ENCODE measurements around the gene ATXN7.

ATXN7 gene

GRCh38 chr3:63990733-63991132 lies 127.1 kb downstream of the ATXN7 start:
- DNase-seq: no peak

- DNase-seq: no peak
Observed at GRCh38 chr3:63991666-63992065, 128.0 kb downstream of the ATXN7 start.

DNA sequence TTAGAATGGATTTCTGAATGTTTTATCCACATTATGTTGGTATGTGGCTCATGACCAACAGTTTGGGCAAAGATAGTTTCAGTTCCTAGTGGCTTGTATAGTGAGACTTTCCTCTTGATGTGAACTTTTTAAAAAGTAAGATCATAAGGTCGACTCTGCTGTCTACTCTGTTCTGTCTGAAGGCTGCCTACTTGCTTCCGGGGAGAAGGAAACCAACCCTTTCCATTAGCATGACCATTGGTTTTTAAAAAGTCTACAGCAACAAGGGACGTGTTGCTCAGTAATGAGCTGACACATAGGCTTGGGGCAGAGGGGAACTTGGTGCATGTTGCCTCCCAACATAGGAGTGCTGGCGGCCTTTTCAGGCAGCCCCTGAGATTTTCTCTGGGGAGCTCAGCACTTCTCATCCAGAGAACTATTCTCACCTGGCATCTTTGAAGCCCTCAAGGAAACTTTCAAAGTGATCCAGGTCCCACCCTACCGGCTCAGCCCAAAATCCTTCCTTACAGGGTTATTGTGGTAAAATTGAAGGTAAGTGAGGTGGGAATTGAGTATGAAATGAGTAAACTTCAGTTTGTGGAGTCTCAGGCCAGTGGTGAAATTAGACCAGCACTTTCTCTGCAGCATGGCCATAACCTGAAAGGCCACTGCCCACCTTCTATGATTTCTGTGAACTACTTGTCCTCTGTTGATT lies 129.0 kb downstream of the ATXN7 start:
- DNase-seq: no peak

GRCh38 chr3:63993653-63994079 lies 130.0 kb downstream of the ATXN7 start:
- DNase-seq: peak in 1 of 2 donors; percentile 50

- no peak for DNase-seq
Observed at GRCh38 chr3:63995086-63995485, 131.4 kb downstream of the ATXN7 start.

DNA sequence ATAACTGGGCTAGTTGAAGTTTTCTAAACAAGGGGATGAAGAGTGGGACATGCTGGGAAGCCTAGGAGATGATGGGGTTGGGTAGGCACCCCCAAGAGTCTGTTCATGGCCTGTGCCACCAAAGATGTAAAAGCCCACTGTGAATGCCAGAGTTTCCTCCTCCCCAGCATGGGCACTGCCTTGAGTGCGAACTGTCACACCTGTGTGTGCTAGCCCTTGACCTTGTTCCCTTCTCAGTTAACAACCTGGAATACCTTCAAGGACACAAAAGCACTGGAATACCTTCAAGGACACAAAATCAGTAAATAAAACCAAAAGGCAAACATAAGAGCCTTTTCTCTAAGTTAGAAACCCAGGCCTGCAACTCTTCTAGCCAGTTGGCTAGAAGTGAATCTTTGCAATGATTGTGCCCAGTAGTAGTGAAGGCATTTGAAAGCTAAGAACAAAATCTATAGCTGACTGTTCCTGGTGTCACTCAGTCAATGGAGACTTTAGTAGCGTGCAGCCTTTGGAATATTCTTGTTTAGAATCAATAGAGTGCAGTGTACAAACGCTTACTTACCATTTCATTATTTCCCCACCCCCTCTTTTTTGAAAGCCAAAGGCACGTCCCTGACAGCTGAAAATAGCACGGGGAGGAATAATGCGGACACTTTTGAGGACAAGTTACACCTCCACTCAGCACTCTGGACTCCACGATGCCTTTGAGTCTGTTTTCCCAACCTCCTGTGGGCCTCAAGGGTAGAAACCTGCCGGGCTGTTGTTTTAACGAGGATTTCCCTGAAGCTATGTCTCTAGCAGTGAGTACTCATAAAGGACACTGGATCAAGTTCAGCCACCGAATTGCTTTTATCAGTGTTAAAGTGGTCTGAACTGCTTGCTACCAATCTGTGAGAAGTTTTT lies 135.4 kb downstream of the ATXN7 start:
- DNase-seq: no peak

DNA sequence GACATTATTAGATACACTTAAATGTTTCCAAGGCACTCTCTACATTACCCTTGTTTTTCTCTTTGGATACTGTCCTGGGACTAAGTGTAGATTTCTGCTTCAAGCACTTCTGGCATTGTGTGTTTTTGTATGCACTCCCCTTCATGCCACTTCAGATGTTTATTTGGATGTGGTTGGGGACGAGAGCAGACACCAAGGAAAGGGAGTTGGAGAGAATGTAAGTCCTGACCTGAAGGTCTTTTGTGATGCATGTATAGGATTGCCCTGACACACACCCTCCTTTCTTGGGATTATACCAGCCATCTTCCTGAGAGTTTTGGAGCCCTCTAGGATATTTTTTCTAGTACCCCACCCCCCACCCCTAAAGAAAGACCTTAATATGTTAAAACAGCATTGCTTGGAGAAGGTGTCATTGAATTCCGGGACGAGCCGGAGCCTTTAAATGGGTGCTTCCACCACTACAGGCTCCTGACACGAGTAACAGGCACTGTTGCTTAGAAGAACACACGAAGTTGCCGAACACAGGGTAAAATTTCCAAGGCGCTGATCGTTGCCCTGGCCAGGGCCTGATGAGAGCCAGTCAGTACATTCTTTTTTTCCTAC lies 136.9 kb downstream of the ATXN7 start:
- DNase-seq: no peak

DNA sequence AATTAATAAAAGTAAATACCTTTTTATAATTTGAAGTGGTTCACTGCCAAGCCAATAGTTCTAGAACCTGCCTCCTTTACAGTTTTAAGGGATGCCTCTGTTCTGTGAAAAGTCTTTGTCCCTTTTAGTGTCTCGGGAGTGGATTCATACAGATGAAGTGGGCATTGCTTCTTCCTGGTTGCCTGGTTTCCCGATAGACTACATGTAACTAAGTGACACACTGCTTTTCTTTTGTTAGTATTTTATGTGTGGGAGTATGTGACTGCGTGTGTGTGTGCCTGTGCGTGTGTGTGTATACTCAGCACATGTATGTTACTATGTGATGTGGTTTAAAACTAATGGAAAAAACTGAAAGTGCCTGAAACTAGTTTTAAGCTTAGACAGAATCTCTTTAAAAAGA lies 138.6 kb downstream of the ATXN7 start:
- no peak for DNase-seq

DNA sequence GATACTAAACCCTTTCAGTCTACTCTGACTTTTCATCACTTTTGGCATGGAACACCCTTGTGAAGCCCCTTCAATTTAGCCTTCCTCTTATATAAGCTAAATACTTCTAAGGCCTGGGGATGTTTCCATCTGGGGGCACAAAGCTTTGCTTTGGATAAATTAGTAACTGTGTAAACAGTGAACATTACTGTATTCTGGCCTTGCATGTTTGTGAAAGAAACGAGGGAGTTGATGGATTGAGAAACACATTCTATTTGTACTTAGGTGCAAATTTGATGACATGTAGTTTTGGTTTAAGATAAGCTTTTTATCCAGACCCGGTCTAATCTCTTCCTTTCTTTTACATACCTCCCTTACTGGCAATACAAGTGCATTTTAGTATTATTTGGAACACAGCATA lies 139.9 kb downstream of the ATXN7 start:
- DNase-seq: no peak

DNA sequence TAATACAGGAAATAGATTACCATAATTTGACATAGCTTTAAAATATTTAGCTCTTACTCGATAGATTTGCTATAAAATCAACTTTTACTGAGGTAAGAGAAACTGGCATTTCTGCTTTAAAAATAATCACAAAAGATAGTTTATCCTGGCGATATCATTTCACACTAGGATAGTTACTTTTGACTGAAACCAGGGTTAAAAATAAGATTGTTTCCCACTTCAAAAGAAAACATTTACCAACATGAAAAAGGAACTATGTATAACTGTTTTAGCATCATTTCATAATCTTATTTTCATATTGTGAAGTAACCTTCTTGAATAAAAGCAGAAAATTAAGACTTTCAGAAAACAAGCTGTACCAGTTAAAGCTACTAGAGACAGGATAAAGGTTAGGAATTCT lies 144.3 kb downstream of the ATXN7 start:
- DNase-seq: no peak

DNA sequence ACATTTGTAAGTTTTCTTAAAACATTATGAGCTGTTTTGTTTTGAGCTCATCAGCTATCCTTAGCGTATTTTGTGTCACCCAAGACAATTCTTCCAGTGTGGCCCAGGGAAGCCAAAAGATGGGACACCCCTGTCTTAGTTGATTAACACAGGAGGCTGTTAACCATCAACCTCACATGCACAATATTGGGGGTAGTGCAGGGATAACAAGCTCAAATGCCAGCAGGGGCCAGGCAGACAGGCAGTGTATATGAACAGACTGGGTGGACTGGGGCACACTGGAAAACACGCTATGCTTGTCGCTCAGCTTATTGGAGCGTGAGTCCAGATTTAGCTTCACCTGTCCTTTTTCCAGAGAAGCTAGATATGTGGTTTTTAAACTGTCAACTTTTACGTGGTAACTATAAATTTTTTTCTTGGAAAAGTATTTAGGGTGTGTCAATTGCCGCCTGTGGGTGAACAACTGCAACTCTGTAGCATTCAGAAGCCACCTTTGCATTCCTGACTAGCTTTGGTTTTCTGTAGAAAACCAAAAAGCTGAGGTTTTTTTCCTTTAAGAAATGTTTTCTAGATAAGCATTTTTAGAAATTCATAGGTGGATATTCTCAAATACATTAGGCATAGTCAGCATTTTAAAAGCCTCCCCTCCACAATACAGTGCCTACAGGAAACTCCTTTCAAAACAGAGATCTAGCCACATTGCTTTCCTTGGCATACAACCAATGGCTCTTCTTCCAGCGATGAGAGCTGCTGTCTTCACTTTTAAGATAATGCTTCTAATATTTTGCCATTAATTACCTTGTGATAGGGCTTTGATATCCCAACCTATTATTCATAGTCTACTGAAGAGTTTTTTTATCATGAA lies 145.1 kb downstream of the ATXN7 start:
- no peak for DNase-seq

DNA sequence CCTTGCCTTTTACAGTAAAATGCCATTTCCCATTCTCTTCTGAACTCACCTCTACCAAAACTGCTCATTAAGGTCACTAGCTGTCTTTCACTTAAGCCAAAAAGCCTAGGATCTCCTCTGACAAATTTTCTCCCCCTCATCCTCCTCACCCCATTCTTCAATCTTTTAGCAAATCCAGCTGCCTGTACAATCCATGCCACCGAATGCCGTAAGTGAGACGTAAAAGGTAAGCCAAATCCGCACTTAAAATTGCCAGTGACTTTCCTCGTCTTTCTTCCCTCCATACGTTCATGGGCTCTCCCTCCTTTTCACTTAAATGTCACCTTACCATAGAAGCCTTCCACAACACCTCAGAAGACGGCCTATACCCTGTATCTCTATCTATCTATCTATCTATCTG lies 145.9 kb downstream of the ATXN7 start:
- no peak for DNase-seq

DNA sequence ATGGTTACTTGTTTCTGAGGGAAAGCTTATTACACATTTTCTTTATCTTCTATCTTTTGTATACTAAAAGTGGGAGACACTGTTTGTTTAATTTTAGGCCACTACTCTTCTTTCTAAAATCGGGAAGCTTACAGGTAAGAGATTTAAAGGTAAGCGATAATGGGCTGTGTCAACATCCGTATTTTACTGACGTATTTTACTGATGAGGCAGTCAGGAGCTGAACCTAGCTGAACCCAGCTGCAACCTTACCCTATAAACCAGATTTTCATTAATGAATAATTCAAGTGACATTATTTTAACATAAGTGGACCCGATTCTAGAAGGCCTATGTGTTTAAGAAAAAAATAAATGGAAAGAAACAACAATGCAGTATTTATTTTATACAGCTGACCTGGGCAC lies 146.5 kb downstream of the ATXN7 start:
- no peak for DNase-seq

- DNase-seq: no peak
Observed at GRCh38 chr3:64011685-64012084, 148.0 kb downstream of the ATXN7 start.

GRCh38 chr3:64016941-64017620 lies 153.4 kb downstream of the ATXN7 start:
- no peak for DNase-seq

DNA sequence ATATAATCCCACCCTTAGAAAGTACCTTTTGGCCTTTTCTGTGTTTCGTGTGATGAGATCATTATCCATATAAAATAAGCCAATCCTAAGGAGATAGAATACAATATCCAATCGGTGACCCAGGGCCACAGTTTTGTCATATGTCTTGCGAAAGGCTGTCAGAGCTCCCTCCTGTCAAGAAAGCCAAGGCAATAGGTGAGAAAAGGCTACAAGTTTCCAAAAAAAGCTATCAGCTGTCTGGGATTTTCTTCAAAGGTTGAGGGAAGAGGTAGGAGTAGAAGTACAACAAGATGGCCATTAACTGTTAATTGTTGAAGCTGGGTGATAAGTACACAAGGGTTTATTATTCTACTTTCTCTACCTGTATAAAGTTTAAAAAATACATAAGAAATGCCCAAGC lies 155.6 kb downstream of the ATXN7 start:
- DNase-seq: no peak

- DNase-seq: no peak
Observed at GRCh38 chr3:64019879-64020278, 156.2 kb downstream of the ATXN7 start.

- no peak for DNase-seq
Observed at GRCh38 chr3:64021922-64022321, 158.3 kb downstream of the ATXN7 start.

- no peak for DNase-seq
Observed at GRCh38 chr3:64022451-64023186, 159.0 kb downstream of the ATXN7 start.

- DNase-seq: peak; percentile 69 to 86
Observed at GRCh38 chr3:64023187-64023860, 159.7 kb downstream of the ATXN7 start, which contains the start of gene PSMD6. TSS of gene PSMD6 (minus strand) at chr3:64023494. CDS start at chr3:64023419, 75 bp downstream.

GRCh38 chr3:64023861-64024223 lies 160.2 kb downstream of the ATXN7 start:
- no peak for DNase-seq
